Left lobe of liver (tissue), 1 donor: ENCODE measurements around the gene SDHAF1. TPM values are rescaled to one million over a fixed set of nuclear protein-coding genes. Genes with fewer than 3 reads are reported as not detected.

ENCODE experiments used
- total RNA-seq: library from RNA; stranded (reverse); gene quantifications from one replicate; pipeline ENCODE4 v1.2.1, GENCODE V29; 2021
- donor health status: DM: no; HTN: yes; CAD: no.

SDHAF1 gene
- total RNA-seq, 1 donor from 2014 or later = 13.9 TPM

Other genes starting within 250 kb of the SDHAF1 start
- gene U2AF1L4, start 249.8 kb upstream of the SDHAF1 start, total RNA-seq = 15.1 TPM
- 31.7 TPM for gene PSENEN, start 249.5 kb upstream of the SDHAF1 start, total RNA-seq
- gene LIN37, start 246.6 kb upstream of the SDHAF1 start, total RNA-seq = 4.7 TPM
- 7.0 TPM for gene HSPB6, start 238.2 kb upstream of the SDHAF1 start, total RNA-seq
- gene PROSER3, start 237.0 kb upstream of the SDHAF1 start, total RNA-seq = 4.5 TPM
- 3.6 TPM for gene ARHGAP33, start 219.6 kb upstream of the SDHAF1 start, total RNA-seq
- gene PRODH2, start 182.3 kb upstream of the SDHAF1 start, total RNA-seq = 196 TPM
- gene NPHS1, start 142.7 kb upstream of the SDHAF1 start, total RNA-seq = not detected
- 0.20 TPM for gene KIRREL2, start 138.3 kb upstream of the SDHAF1 start, total RNA-seq
- gene APLP1, start 126.6 kb upstream of the SDHAF1 start, total RNA-seq = 0.40 TPM
- 2.3 TPM for gene NFKBID, start 94.6 kb upstream of the SDHAF1 start, total RNA-seq
- 1.8 TPM for gene HCST, start 92.7 kb upstream of the SDHAF1 start, total RNA-seq
- gene TYROBP, start 86.9 kb upstream of the SDHAF1 start, total RNA-seq = 20.2 TPM
- gene LRFN3, start 58.8 kb upstream of the SDHAF1 start, total RNA-seq = 8.4 TPM
- gene SYNE4, start 13.6 kb downstream of the SDHAF1 start, total RNA-seq = 6.5 TPM
- 10.3 TPM for gene ALKBH6, start 19.0 kb downstream of the SDHAF1 start, total RNA-seq
- 1.3 TPM for gene CLIP3, start 37.7 kb downstream of the SDHAF1 start, total RNA-seq
- 2.2 TPM for gene THAP8, start 59.1 kb downstream of the SDHAF1 start, total RNA-seq
- 0.48 TPM for gene WDR62, start 59.7 kb downstream of the SDHAF1 start, total RNA-seq
- not detected for gene OVOL3, start 116.0 kb downstream of the SDHAF1 start, total RNA-seq
- gene POLR2I, start 119.7 kb downstream of the SDHAF1 start, total RNA-seq = 43.9 TPM
- gene TBCB, start 120.3 kb downstream of the SDHAF1 start, total RNA-seq = 33.5 TPM
- gene CAPNS1, start 144.9 kb downstream of the SDHAF1 start, total RNA-seq = 168 TPM
- 3.9 TPM for gene COX7A1, start 157.3 kb downstream of the SDHAF1 start, total RNA-seq
- 2.6 TPM for gene ZNF565, start 219.5 kb downstream of the SDHAF1 start, total RNA-seq
- 17.2 TPM for gene ZNF146, start 219.9 kb downstream of the SDHAF1 start, total RNA-seq